Thyroid gland (tissue), 4 donors: Measurements from ENCODE around the gene UCP3. TPM values are rescaled to one million over a fixed set of nuclear protein-coding genes. Genes with fewer than 3 reads are reported as not detected.

Experiments used
- DNase-seq, 2 donors: peaks; one replicate each; pipeline ENCODE4 v3.0.0-alpha.2; 2019
- H3K27ac ChIP-seq, 3 donors: fragments of 200-600 bp; sonication (generic); 1 replicate in 2 of 3; 2 replicates in 1 of 3; pipeline ENCODE4 v1.5.1; 2016 to 2019; ENCODE audit warnings: mild to moderate bottlenecking in 1 of 3, moderate library complexity in 1 of 3
- H3K27me3 ChIP-seq: fragments of 200-600 bp; sonication (generic); one replicate; pipeline ENCODE4 v1.5.1; 2019
- H3K36me3 ChIP-seq, 2 donors: fragments of 200-600 bp; sonication (generic); one replicate each; pipeline ENCODE4 v1.5.1; 2016 to 2019
- H3K4me1 ChIP-seq, 2 donors: fragments of 200-600 bp; sonication (generic); one replicate each; pipeline ENCODE4 v1.5.1; 2017 to 2019
- H3K4me3 ChIP-seq, 3 donors: fragments of 200-600 bp; sonication (generic); replicated peaks in 1 of 3; 1 replicate in 2 of 3; 2 replicates in 1 of 3; pipeline ENCODE4 v1.5.1; 2016; ENCODE audit warnings: mild to moderate bottlenecking in 1 of 3
- H3K9me3 ChIP-seq: fragments of 200-600 bp; sonication (generic); one replicate; pipeline ENCODE4 v1.5.1; 2017
- POLR2A ChIP-seq, 2 donors: fragments of 450-650 bp; IDR thresholded peaks; one replicate each; pipeline ENCODE4 v1.6.1; 2017; ENCODE audit warnings: antibody characterized with exemption in 2 of 2, mild to moderate bottlenecking in 2 of 2, moderate library complexity in 1 of 2
- WGBS, 2 donors: methylation state at CpG; one replicate each; pipeline ENCODE4 v1.1.5; 2017; 5-methylcytosine and 5-hydroxymethylcytosine counted together
- intact Hi-C: fragments of 100-400 bp; cut with DNase I; formaldehyde crosslinking; loops from one replicate; pipeline ENCODE4 v1.15.1; 2023
- total RNA-seq, 4 donors: library from RNA; depleted of rRNA; stranded (reverse); fragments of >200 nt; gene quantifications; one replicate each; pipeline ENCODE4 v1.2.3, GENCODE V29; 2016
- TF ChIP-seq, protein P1 (sequence below), 6 experiments: fragments of 200-600 bp in 3 of 6; fragments of 450-650 bp in 3 of 6; sonication (generic) in 3 of 6; IDR thresholded peaks; one replicate each; pipeline ENCODE4 v1.5.1; 2016 to 2019; ENCODE audit warnings: antibody characterized with exemption in 6 of 6, mild to moderate bottlenecking in 2 of 6, inconsistent platforms in 1 of 6, moderate library complexity in 1 of 6

Gene UCP3
- total RNA-seq, 4 donors from 2014 or later = 3.1 to 3.6 (median 3.4) TPM

DNA sequence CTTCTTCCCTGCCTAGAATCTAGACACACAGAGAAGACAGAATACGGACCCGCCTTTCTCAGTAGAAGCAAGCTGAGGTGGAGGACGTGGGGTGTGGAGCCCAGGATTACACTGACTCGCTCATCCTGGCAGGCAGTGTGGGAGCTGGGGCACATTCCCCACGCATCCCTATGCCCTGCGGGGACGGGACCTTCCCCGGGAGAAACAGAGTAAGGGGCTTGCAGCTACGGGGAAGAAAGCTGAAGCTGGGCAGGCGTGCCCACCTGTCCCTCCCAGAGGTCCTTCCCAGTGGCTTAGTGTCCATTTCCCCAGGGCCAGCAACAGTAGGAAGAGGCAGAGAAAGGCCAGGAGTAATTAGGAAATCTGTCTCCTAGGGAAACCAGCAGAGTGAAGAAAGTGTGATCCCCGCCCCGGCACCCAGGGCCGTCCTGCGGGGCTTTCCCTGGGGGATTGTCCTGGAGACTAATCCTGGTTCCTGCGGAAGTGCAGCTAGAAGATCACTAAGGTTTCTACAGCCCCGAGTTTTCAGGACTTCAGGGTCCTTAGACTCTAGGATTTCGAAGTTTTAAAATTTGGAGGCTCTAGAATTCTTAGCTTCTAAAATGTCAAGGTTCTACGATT is 50.3 kb downstream of the UCP3 start:
- Histone ChIP-seq H3K4me1 (no peaks in the 10 kb centered on the region), H3K36me3 (no peaks in the 10 kb centered on the region), H3K27me3 (no peaks in the 10 kb centered on the region), H3K9me3 (no peaks in the 10 kb centered on the region), H3K27ac (no peak overlapping the region), H3K4me3 (no peak overlapping the region)
- TF ChIP-seq POLR2A (IDR thresholded peaks at IDR 0.05) = no peak
- TF ChIP-seq, protein P1, sequence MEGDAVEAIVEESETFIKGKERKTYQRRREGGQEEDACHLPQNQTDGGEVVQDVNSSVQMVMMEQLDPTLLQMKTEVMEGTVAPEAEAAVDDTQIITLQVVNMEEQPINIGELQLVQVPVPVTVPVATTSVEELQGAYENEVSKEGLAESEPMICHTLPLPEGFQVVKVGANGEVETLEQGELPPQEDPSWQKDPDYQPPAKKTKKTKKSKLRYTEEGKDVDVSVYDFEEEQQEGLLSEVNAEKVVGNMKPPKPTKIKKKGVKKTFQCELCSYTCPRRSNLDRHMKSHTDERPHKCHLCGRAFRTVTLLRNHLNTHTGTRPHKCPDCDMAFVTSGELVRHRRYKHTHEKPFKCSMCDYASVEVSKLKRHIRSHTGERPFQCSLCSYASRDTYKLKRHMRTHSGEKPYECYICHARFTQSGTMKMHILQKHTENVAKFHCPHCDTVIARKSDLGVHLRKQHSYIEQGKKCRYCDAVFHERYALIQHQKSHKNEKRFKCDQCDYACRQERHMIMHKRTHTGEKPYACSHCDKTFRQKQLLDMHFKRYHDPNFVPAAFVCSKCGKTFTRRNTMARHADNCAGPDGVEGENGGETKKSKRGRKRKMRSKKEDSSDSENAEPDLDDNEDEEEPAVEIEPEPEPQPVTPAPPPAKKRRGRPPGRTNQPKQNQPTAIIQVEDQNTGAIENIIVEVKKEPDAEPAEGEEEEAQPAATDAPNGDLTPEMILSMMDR (IDR thresholded peaks at IDR 0.05) = no peak
- no peak for DNase-seq
- WGBS, 2 donors = 78 to 87% methylated on average over 18 of the region's 18 CpGs
- intact Hi-C loops = no loop called here

DNA sequence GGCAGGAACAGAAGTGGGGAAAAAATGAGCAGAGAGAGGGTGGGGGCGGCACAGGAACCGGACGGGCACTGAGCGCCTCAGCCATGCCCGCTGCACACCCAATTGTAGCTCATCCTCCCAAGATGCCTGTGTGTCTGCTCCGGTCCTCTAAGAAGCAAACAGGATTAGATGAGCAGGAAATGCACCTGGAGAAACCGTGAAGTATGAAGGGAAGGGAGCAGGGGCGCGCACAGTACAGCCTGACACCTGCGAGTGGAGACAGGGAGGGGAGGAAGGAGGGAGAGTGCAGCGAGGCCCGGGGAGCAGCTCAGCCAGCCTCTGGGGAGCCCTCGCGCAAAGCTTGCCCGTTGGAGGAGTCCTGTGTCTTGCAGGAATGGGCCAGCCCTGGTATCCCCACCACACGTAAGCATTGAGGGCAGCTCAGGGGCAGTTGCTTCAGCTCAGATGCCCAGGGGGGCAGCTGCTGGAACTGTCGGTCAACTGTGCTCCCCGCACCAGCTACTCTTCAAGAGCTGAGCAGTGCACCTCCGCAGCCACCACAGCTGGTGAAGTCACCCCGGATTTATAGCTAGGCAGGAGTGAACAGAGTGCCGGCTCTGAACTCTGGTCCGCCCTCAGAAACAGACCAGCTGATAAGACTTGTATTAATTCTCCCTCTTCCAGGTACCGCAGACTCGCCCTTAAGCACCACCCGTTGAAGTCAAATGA is 51.1 kb downstream of the UCP3 start:
- TF ChIP-seq, protein P1 (IDR thresholded peaks at IDR 0.05) = no peak
- TF ChIP-seq POLR2A (IDR thresholded peaks at IDR 0.05) = no peak
- intact Hi-C loops = no loop called here
- no peaks in the 10 kb centered on the region for H3K4me1 ChIP-seq
- H3K36me3 ChIP-seq = no peaks in the 10 kb centered on the region
- H3K4me3 ChIP-seq = no peak overlapping the region
- H3K27ac ChIP-seq = no peak overlapping the region
- DNase-seq = no peak
- no peaks in the 10 kb centered on the region for H3K9me3 ChIP-seq
- 43 to 72% methylated on average over 16 to 25 of the region's 25 CpGs for WGBS, 2 donors
- no peaks in the 10 kb centered on the region for H3K27me3 ChIP-seq

DNA sequence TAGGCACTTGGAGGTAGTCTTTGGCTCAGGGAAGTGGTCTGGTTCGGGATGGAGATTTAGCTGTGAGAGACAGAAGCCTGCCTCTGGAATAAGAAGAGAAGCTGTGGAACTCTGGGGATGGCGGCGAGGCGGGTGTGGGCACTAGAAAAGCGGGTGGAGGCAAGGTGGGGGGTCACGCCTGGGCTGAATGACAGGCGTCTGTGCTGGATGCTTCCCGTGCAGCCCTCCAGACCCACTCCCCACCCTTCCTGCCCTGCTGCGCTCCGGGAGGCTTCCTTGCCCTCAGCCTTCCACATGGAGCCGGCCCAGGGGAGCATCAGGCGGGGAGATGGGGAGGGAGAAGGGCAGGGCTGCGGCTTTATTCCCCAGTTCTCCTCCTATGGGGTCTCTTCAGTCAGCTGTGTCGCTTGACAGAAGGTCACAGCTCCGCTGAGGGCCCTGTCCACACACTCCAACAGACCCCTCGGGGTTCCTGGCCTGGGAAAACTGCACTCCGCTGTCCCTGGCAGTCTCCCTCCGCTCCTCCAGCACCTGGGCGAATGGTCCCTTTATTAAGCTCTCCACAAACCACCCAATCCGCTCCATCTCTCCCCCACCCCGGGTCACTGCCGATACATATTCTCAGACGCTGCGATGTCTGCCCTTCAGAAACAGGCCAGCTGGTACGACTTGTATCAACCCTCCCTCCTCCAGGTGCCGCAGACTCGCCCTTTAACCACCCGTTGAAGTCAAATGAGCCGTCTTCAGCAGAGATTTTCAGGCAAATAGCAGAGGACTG is 51.8 kb downstream of the UCP3 start:
- 36 to 67% methylated on average over 28 to 29 of the region's 29 CpGs for WGBS, 2 donors
- Histone ChIP-seq H3K4me1 (no peaks in the 10 kb centered on the region), H3K27ac (no peak overlapping the region), H3K4me3 (no peak overlapping the region), H3K27me3 (no peaks in the 10 kb centered on the region), H3K36me3 (no peaks in the 10 kb centered on the region), H3K9me3 (no peaks in the 10 kb centered on the region)
- intact Hi-C loops = no loop called here
- DNase-seq = no peak
- no peak for TF ChIP-seq POLR2A (IDR thresholded peaks at IDR 0.05)
- TF ChIP-seq, protein P1 (IDR thresholded peaks at IDR 0.05) = no peak

DNA sequence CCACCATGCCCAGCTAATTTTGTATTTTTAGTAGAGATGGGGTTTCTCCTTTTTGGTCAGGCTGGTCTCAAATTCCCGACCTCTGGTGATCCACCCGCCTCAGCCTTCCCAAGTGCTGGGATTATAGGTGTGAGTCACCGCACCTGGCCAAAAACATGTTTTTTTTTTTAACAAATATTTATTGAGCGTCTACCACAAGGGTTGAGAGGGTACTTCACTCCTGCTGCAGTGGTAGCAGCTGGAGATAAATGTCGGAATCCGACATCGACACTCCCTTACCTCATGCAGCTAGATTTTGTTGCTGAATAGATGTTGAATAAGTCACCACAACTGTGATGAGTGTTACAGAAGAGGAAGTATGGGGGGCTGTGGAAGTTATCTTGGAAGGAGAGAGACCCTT is 57.1 kb downstream of the UCP3 start:
- TF ChIP-seq, protein P1 (IDR thresholded peaks at IDR 0.05) = no peak
- TF ChIP-seq POLR2A (IDR thresholded peaks at IDR 0.05) = no peak
- H3K27ac ChIP-seq = no peak overlapping the region
- H3K36me3 ChIP-seq = no peaks in the 10 kb centered on the region
- no peaks in the 10 kb centered on the region for H3K9me3 ChIP-seq
- WGBS, 2 donors = 86 to 89% methylated on average over 7 of the region's 7 CpGs
- H3K4me1 ChIP-seq = no peaks in the 10 kb centered on the region
- intact Hi-C loops = no loop called here
- DNase-seq = no peak
- no peak overlapping the region for H3K4me3 ChIP-seq
- H3K27me3 ChIP-seq = no peaks in the 10 kb centered on the region
